HEK293T (cell line): ENCODE measurements around the gene SERPINA12.

Experiments used
- BHLHE40 ChIP-seq: fragments of 450-650 bp; IDR thresholded peaks from 2 replicates; pipeline ENCODE4 v1.6.1; 2016; ENCODE audit warnings: mild to moderate bottlenecking, moderate library complexity, borderline replicate concordance
- CTBP1 ChIP-seq: fragments of 450-650 bp; IDR thresholded peaks from 2 replicates; pipeline ENCODE4 v1.6.1; 2016; ENCODE audit warnings: borderline replicate concordance
- ELF4 ChIP-seq: fragments of 450-650 bp; IDR thresholded peaks from 2 replicates; pipeline ENCODE4 v1.6.1; 2017; ENCODE audit warnings: antibody characterized with exemption
- FOXA1 ChIP-seq: fragments of 450-650 bp; IDR thresholded peaks from 2 replicates; pipeline ENCODE4 v1.6.1; 2016; ENCODE audit warnings: mild to moderate bottlenecking
- FOXK2 ChIP-seq: fragments of 450-650 bp; IDR thresholded peaks from 2 replicates; pipeline ENCODE4 v1.6.1; 2016; ENCODE audit warnings: mild to moderate bottlenecking
- FOXM1 ChIP-seq: fragments of 450-650 bp; IDR thresholded peaks from 2 replicates; pipeline ENCODE4 v1.6.1; 2017; ENCODE audit warnings: mild to moderate bottlenecking, borderline replicate concordance
- HDGF ChIP-seq: fragments of 450-650 bp; IDR thresholded peaks from 2 replicates; pipeline ENCODE4 v1.6.1; 2017; ENCODE audit warnings: antibody characterized with exemption, borderline replicate concordance
- LEF1 ChIP-seq: fragments of 450-650 bp; IDR thresholded peaks from 2 replicates; pipeline ENCODE4 v1.6.1; 2017; ENCODE audit warnings: mild to moderate bottlenecking, borderline replicate concordance
- NFRKB ChIP-seq: fragments of 450-650 bp; IDR thresholded peaks from 2 replicates; pipeline ENCODE4 v1.6.1; 2016; ENCODE audit warnings: mild to moderate bottlenecking, moderate library complexity
- SP1 ChIP-seq: fragments of 450-650 bp; IDR thresholded peaks from 2 replicates; pipeline ENCODE4 v1.6.1; 2017
- TARDBP ChIP-seq: fragments of 450-650 bp; IDR thresholded peaks from 2 replicates; pipeline ENCODE4 v1.6.1; 2016
- TF ChIP-seq, protein P1 (sequence below): fragments of 450-650 bp; IDR thresholded peaks from 2 replicates; pipeline ENCODE4 v1.6.1; 2016

DNA sequence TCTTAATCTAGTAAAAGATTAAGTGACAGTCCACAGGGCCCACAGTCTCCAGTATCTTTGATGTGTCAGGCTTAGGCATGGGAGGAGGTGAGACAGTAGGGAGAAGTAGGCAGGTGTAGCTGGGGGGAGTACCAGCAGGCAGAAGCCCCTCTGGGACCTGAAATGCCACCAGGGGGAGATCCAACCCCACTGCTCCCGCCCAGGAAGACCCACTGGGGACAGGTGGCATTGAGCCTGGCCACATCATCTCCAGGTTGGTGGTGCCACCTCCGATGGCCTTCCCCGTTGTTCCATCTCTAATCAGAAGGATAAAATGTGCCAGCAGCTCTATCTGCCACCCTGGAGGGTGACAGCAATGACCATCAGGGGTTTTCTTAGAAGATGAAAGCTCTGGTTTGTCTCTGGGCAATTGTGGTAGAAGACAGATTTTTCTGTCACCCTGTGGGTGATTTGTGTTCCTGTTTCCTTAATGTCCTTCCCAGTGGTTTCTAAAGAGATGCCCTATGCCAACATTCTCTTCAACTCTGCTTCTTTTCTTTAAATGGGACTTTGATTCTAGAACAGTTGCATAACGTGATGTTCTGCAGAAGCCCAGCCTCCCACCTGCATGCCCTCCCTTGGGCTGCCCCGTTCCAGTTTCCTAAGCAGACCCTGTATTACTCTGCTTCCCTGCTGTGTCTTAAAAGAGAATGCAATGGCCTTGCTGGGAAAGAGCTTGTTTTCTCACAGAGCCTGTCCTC is 12.3 kb upstream of the SERPINA12 start:
- TF ChIP-seq ELF4: no peak
- TF ChIP-seq HDGF: no peak
- no peak for TF ChIP-seq LEF1
- no peak for TF ChIP-seq CTBP1
- TF ChIP-seq TARDBP: no peak
- no peak for TF ChIP-seq FOXK2
- no peak for TF ChIP-seq NFRKB
- TF ChIP-seq BHLHE40: no peak
- TF ChIP-seq, protein P1, sequence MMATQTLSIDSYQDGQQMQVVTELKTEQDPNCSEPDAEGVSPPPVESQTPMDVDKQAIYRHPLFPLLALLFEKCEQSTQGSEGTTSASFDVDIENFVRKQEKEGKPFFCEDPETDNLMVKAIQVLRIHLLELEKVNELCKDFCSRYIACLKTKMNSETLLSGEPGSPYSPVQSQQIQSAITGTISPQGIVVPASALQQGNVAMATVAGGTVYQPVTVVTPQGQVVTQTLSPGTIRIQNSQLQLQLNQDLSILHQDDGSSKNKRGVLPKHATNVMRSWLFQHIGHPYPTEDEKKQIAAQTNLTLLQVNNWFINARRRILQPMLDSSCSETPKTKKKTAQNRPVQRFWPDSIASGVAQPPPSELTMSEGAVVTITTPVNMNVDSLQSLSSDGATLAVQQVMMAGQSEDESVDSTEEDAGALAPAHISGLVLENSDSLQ: no peak
- no peak for TF ChIP-seq FOXA1
- TF ChIP-seq FOXM1: no peak
- no peak for TF ChIP-seq SP1
